SK-N-SH treated with all-trans-retinoic acid at 6 μM for 48 hours (cell line): ENCODE results near the gene DPPA2.

ENCODE experiments used
- ATAC-seq: fragments of 200-7000 bp; cut with Tn5 transposase; 3 replicates; pipeline ENCODE4 v1.9.1; 2020; ENCODE audit warnings: mild to moderate bottlenecking, moderate library complexity
- ARNTL ChIP-seq: fragments of 450-650 bp; formaldehyde crosslinking; IDR thresholded peaks from 2 replicates; pipeline ENCODE4 v1.5.0; 2020; ENCODE audit warnings: low read depth, mild to moderate bottlenecking, moderate library complexity, borderline replicate concordance
- BACH2 ChIP-seq: fragments of 250-450 bp; sonication (Bioruptor Pico); IDR thresholded peaks from 2 replicates; pipeline ENCODE4 v1.9.0; 2021; ENCODE audit warnings: mild to moderate bottlenecking, borderline replicate concordance
- CREB5 ChIP-seq: fragments of 250-450 bp; sonication (Bioruptor Pico); IDR thresholded peaks from 2 replicates; pipeline ENCODE4 v1.5.1; 2020; ENCODE audit warnings: low read depth, mild to moderate bottlenecking, moderate library complexity
- CSRNP3 ChIP-seq: fragments of 250-450 bp; sonication (Bioruptor Pico); IDR thresholded peaks from 2 replicates; pipeline ENCODE4 v1.5.1; 2021; ENCODE audit warnings: mild to moderate bottlenecking, moderate library complexity
- ESRRG ChIP-seq: fragments of 250-450 bp; sonication (Bioruptor Pico); IDR thresholded peaks from 2 replicates; pipeline ENCODE4 v1.6.1; 2021; ENCODE audit warnings: mild to moderate bottlenecking
- GLIS3 ChIP-seq: fragments of 250-450 bp; sonication (Bioruptor Pico); IDR thresholded peaks from 2 replicates; pipeline ENCODE4 v1.5.0; 2020; ENCODE audit warnings: mild to moderate bottlenecking, moderate library complexity
- ISL1 ChIP-seq: fragments of 250-450 bp; sonication (Bioruptor Pico); IDR thresholded peaks from 2 replicates; pipeline ENCODE4 v2.1.2; 2022; ENCODE audit warnings: mild to moderate bottlenecking, moderate library complexity
- POU6F1 ChIP-seq: fragments of 250-450 bp; sonication (Bioruptor Pico); IDR thresholded peaks from 2 replicates; pipeline ENCODE4 v1.8.0; 2021; ENCODE audit warnings: low read depth, mild to moderate bottlenecking, moderate library complexity, borderline replicate concordance
- PPARA ChIP-seq: fragments of 250-450 bp; sonication (Bioruptor Pico); IDR thresholded peaks from 2 replicates; pipeline ENCODE4 v1.5.0; 2020; ENCODE audit warnings: mild to moderate bottlenecking, borderline replicate concordance
- RARB ChIP-seq: fragments of 250-450 bp; sonication (Bioruptor Pico); IDR thresholded peaks from 2 replicates; pipeline ENCODE4 v1.8.0; 2021; ENCODE audit warnings: mild to moderate bottlenecking, moderate library complexity
- TCF4 ChIP-seq: fragments of 250-450 bp; sonication (Bioruptor Pico); IDR thresholded peaks from 2 replicates; pipeline ENCODE4 v1.8.0; 2021; ENCODE audit warnings: mild to moderate bottlenecking, moderate library complexity, borderline replicate concordance
- TSHZ2 ChIP-seq: fragments of 250-450 bp; sonication (Bioruptor Pico); IDR thresholded peaks from 2 replicates; pipeline ENCODE4 v1.5.0; 2020; ENCODE audit warnings: mild to moderate bottlenecking, moderate library complexity
- ZC3H10 ChIP-seq: fragments of 250-450 bp; sonication (Bioruptor Pico); IDR thresholded peaks from 2 replicates; pipeline ENCODE4 v1.5.1; 2021; ENCODE audit warnings: mild to moderate bottlenecking, moderate library complexity
- ZFP30 ChIP-seq: fragments of 450-650 bp; formaldehyde crosslinking; IDR thresholded peaks from 2 replicates; pipeline ENCODE4 v1.5.0; 2022; ENCODE audit warnings: mild to moderate bottlenecking, moderate library complexity
- ZNF565 ChIP-seq: fragments of 450-650 bp; formaldehyde crosslinking; conservative IDR thresholded peaks from 2 replicates; pipeline ENCODE4 v1.5.0; 2020; ENCODE audit warnings: low read depth, mild to moderate bottlenecking, moderate library complexity
- ZNF70 ChIP-seq: fragments of 450-650 bp; formaldehyde crosslinking; IDR thresholded peaks from 2 replicates; pipeline ENCODE4 v1.5.0; 2020; ENCODE audit warnings: mild to moderate bottlenecking, moderate library complexity
- ZNF8 ChIP-seq: fragments of 450-650 bp; formaldehyde crosslinking; IDR thresholded peaks from 2 replicates; pipeline ENCODE4 v1.5.0; 2020; ENCODE audit warnings: mild to moderate bottlenecking, moderate library complexity

DPPA2 gene

GRCh38 chr3:109278141-109278540 lies 38.2 kb downstream of the DPPA2 start:
- no peak for ATAC-seq
- TF ChIP-seq CSRNP3 (CRISPR knock-in tag) (no peak), BACH2 (CRISPR knock-in tag) (no peak), POU6F1 (CRISPR knock-in tag) (no peak), RARB (CRISPR knock-in tag) (no peak), ZC3H10 (CRISPR knock-in tag) (no peak), ZFP30 (no peak), PPARA (CRISPR knock-in tag) (no peak), TCF4 (no peak), ZNF70 (no peak)
- TF ChIP-seq, all 23 proteins: peak for 0

- TF ChIP-seq CREB5 (CRISPR knock-in tag) (no peak), BACH2 (CRISPR knock-in tag) (no peak), ZC3H10 (CRISPR knock-in tag) (no peak)
- TF ChIP-seq, all 23 proteins: peak for 0
- peak; percentile 77 for ATAC-seq
Measured at GRCh38 chr3:109275702-109276293, 40.5 kb downstream of the DPPA2 start.

GRCh38 chr3:109270779-109271178 lies 45.5 kb downstream of the DPPA2 start:
- TF ChIP-seq TCF4 (no peak), ISL1 (CRISPR knock-in tag) (no peak), ZC3H10 (CRISPR knock-in tag) (no peak), RARB (CRISPR knock-in tag) (no peak), GLIS3 (no peak), ARNTL (CRISPR knock-in tag) (no peak), TSHZ2 (no peak), ZNF565 (CRISPR knock-in tag) (no peak), ZNF8 (no peak), CREB5 (CRISPR knock-in tag) (no peak), ESRRG (CRISPR knock-in tag) (no peak), ZNF70 (no peak), BACH2 (CRISPR knock-in tag) (no peak), CSRNP3 (CRISPR knock-in tag) (no peak), POU6F1 (CRISPR knock-in tag) (no peak)
- ATAC-seq, result no peak
